Stimulated activated CD4-positive, alpha-beta T cell treated with anti-CD3 and anti-CD28 coated beads, TNF-alpha, amount 100 ng/mL, for 1 hour (primary cell): ENCODE data around the gene OIT3.

Source experiments
- DNase-seq, 3 donors: peaks; one replicate each; pipeline ENCODE4 v3.0.0-alpha.2; 2020; ENCODE audit warnings: low read depth in 3 of 3, low spot score in 1 of 3

The OIT3 gene

DNA sequence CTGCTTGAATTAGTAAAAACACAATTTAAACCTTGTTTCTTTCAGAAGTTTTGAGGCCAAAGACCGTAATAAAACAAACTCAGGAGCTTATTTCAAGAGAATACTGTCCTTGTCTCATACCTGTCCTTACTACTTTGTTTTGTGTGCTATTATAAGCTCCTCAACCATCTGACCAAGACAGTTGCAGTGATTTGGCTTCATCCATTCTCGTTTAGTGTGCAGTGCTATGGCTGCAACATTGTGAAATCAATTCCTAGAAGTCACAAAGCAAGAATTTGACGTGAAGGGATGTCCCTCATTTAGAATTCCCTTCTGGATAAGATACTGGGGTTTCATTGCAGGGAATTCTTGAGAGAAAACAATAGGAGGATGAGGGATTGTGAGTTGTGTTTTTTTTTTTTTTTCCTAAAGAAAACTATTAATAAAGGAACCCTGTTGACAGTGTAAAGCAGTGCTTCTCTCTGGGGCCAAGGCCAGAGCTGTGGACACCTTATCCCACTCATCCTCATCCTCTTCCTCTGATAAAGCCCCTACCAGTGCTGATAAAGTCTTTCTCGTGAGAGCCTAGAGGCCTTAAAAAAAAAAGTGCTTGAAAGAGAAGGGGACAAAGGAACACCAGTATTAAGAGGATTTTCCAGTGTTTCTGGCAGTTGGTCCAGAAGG lies at the start of gene OIT3:
Gene OIT3, plus strand, starts transcription at position 604 of the 663 bp plus-strand sequence. CDS start 60 bp downstream, outside the sequence.
- DNase-seq: no peak

DNA sequence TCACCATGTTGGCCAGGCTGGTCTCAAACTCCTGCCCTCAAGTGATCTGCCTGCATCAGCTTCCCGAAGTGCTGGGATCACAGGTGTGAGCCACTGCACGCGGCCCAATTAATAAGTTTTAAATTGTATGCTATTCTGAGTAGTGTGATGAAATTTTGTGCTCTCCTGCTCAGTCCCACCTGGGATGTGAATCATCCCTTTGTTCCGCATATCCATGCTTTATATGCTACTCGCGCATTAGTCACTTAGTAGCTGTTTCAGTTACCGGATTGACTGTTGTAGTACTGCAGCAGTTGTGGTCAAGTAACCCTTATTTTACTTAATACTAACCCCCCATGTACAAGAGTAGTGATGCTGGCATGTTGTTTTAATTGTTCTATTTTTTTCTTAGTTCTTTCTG lies 47.3 kb upstream of the OIT3 start:
- DNase-seq: no peak

DNA sequence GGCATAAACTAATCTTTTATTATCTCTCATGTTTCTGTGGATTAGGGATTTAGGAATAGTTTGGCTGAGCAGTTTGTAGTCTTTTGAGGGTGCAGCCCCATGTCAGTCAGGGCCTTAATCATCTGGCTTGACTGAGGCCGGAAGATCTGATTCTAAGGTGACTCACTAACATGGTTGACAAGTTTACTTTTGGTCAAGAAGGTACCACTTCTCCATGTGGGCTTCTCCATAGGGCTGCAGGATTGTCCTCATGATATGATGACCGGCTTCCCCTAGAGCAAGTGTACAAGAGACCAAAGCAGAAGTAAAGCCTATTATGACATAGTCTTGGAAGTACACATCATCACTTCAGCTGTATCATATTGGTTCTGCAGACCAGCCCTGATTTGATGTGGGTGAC lies 45.9 kb upstream of the OIT3 start:
- no peak for DNase-seq

DNA sequence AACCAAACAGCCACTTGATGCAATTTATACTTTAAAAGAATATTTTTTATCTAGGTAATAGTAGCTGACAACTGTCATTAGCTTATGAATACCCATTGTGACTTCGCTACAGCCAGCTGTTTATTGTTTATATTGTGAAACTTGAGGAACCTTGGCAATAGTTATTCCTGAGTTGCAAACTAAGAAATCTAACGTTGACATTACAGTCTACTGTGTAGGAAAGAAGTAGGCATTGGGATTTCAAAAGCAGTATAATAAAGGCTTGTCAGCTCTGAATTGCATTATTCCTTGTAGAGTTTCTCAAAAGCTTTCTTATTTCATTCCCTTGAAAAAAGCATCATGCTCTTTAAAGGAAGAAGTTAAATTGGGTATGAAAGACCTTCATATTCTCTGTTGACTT lies 42.7 kb upstream of the OIT3 start:
- no peak for DNase-seq

DNA sequence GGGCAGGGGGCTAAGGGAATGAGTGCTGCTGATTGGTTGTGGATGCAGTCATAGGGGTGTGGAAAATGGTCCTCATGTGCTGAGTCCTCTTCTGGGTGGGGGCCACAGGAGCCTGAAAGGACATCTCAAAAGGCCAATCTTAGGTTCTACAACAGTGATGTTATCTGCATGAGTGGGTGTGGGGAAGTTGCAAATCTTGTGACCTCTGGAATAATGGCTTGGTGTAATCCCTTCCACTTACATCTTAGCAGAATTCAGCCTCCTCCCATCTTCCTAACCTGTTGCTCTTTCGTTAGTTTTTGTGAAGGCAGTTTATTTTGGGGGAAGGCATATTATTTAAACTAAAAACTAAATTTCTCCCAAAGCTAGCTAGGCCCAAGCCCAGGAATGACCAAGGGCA lies 42.0 kb upstream of the OIT3 start:
- DNase-seq: no peak

DNA sequence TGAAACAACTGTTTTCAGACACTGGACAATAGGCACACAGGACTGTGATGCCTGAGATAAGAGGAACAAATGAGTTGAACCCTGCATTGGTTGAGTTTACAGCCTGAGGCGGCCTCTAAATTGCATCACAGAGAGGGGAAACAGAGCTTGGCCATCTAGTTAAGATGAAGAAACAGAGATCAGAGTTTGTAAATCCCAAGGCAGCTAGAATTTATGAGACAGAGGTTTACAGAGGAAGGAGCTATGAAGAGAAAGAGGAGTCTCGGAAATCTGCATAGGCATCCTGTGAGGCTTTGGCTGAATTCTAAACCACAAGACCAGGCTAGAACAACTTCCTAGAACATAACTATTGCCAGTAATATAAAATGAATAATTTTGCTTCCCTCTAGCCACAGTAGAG lies 41.0 kb upstream of the OIT3 start:
- no peak for DNase-seq

DNA sequence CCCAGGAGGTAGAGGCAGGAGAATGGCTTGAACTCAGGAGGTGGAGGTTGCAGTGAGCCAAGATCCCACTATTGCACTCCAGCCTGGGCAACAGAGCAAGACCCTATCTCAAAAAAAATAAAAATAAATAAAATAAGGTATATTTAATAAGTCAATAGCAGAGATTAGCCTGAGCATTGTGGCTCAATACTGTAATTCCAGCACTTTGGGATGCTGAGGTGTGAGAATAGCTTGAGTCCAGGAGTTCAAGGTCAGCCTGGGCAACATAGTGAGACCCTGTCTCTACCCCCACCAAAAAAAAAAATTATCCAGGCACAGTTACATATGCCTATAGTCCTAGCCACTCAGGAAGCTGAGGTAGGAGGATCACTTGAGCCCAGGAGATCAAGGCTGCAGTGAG lies 38.4 kb upstream of the OIT3 start:
- no peak for DNase-seq

DNA sequence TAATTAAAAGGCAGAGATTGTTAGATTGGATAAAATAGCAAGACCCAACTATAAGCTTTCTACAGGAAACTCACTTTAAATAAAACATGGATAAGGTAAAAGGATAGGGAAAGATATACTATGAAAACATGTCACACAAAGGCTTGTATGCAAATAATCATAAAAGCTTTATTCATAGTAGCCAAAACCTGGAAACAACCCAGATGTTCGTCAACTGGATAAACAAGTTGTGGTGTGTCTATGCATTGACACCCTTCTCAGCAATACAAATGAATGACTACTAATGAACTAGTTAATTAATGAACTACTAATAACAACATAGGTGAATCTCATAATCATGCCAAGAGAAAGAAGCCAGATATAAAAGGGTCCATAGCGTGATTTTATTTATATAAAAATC lies 37.7 kb upstream of the OIT3 start:
- DNase-seq: no peak

DNA sequence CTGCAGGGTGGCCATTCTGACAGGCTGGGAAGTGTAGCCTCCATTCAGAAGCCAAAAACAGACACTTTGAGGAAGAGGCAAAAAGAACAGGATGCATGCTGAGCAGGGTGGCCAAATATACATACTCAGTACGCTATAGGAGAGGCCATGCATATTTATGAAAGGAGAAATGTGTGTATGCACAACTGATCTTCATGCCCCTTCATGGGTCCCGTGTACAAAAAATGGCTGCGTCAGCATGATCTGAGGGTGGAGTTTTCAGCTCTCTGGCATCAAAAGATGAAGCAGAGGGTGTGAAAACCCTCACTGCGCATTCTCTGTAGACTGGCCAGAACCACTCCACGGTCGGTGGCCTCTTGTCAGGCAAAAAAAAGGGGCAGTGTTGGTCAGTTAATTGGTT lies 35.5 kb upstream of the OIT3 start:
- DNase-seq: no peak

DNA sequence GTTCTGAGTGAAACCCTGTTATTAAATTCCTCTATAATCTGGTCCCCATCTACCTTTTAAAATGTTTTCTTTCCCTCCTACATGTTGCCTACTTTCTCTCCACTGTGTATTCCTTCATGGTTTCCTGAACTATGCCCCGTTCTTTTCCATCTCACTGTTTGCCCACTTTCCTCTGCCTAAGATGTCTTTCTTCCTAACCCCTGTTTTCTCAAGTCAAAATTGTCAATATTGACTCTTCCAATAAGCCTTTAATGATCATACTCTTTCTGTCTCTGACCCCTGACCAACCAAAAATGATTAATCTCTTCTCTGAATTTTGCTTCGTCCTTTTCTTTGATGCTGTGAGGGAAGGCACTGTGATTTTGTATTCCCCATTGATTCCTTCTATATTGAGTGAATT lies 30.6 kb upstream of the OIT3 start:
- no peak for DNase-seq

DNA sequence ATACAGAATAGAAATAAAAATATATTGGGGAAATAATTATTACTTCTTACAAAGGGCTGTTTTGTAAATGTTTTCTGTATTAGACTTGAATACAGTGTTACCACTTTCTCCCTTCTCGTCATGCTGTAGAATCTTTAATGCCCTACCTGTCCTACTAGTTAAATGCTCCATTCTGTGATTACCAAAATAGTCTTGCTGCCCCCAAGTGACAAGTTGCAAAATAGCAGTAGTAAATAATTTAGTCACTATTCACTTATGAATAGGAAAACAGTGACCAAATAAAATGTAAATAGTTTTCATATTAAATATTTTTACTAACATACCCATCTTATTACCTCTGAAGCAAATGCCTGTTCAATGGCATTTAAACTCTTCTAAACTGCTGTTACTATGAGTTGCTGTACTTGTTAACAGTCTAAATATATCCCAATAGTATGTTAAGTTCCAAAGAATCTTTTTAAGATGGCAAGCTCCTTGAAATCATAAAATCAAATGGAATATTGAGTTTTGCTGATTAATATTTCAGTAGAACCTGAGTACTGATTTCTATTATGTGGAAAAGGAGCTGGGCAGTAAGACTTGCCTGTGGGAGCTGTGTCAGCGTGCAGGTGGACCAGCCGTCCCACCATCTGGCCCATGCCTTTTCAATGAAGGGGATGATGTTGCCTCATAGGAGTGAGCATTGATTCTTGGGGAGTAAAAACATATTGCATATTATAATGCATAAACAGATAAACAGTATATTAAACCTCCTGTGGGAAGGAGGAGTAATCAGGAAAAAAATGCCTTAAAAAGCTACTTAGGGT lies 18.1 kb upstream of the OIT3 start:
- no peak for DNase-seq

DNA sequence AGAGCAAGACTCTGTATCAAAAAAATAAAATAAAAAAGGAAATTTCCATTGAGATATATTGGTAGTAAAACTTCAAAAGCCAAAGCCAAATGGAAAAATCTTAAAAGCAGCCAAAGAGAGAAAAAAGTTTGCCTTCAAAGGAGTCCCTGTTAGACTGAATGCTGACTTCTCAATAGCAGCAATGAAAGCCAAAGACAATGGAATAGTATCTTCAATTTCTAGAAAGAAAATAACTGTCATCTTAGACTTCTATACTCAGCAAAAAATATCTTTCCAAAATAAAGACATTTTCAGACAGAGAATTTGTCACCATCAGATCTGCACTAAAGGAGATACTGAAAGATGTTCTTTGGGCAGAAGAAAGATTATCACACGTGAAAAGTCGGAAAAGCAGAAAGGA lies 14.3 kb upstream of the OIT3 start:
- no peak for DNase-seq

DNA sequence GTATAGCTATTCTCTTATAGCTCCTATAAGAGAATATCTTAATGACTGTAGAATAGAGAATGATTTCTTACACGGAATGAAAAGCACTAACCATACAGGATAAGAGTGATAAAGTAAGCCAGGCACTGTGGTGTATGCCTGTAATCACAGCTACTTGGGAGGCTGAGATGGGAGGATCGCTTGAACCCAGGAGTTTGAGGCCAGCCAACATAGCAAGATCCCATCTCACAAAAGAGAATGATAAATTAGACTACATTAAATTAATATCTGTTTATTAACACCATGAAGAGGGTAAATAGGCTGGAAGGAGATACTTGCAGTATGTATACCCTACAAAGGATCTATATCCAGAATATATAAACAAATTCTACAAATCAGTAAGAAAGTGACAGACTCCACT lies 12.2 kb upstream of the OIT3 start:
- DNase-seq: no peak

DNA sequence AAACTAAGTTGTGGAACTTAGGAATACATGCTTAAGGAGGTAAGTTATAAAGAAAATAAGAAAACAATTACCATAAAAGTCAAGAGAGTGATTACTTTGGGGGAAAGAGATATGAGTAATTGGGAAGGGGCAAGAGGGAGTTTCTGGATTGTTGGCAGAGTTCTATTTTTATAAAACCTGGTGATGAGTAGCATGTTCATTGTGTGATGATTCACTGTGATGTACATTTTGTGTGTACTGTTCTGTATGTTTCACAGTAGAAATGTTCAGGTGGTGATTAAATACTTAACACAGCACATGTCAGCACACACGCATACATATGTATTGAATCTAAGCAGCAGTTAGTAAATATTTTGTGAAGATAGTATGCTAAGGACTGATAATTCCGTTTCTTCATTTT lies 9.7 kb upstream of the OIT3 start:
- DNase-seq: no peak

DNA sequence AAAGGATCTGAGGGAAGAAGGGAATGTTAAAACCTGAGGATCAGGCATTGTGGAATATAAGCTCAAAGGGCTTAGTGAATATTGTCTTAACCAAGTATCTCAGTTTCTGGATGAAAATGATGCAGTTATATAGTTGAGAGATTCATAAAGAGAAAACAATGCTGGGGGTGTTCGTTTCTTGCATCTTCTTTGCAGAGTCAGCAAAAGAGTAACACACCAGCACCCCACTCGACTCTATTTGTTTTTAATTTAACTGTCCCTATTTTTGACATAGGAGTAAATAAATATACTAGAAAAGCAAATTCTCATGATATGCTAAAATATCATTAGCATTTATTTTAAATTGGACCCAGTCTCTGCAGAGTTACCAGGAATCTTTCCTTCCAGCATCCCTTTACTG lies 7.6 kb upstream of the OIT3 start:
- no peak for DNase-seq

DNA sequence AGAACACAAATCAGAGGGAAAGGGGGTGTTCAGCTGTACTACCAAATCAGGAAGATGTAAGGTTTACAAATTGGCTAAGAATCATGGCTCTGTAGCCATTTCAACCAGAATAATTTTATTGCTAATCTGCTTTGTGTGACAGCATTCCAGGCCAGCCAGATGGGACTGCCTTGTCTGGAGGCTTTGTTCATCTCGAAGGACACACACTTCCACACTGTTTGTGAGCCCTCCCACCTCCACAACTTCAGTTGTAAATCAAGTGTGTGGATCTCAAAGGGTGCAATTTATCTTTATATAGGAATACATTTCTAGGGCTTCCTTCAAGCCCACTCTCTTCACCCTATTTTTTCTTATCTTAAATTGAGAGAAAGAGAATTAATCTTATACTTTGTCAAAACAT lies 6.9 kb upstream of the OIT3 start:
- no peak for DNase-seq

DNA sequence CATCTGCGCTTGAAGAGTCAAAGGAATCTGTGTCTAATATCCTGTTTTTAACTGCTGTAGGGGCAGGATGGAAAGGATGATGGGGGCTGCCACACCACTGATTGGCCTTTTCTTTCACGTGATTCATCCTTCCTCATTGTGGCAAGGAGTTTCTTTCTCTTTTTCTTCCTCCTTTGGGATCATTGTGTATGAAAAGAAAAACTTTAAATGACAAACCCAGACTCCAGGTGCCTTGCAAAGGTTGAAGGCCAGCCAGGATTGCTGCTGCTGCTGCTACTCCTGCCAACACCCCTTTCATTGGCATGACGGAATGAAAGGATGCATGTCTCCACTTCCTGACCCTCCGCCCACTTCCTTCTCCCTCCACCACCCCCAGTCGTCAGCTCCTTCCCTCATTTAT lies 6.5 kb upstream of the OIT3 start:
- DNase-seq: no peak

DNA sequence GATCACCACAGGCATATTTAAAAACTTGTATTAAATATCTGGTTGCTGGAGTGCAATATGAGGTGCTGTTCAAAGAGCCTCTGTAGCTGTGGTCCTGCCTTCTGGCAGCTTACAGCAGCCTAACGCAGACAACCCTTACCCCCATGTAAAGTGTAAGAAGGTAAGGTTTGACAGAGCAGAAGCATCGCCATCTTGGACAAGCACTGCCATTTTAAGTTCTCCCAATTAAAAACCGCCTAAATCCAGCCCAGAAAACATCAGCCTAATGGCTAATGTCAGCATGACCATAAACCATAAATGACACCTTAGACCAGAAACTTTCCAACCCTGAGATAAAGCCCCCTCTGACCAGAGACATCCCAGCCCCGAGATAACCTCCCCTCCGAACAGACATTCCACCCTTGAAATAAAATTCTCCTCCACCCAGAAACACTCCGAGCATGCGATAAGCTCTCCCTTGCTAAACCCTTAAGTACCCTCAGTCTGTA lies 5.3 kb upstream of the OIT3 start:
- DNase-seq: no peak

DNA sequence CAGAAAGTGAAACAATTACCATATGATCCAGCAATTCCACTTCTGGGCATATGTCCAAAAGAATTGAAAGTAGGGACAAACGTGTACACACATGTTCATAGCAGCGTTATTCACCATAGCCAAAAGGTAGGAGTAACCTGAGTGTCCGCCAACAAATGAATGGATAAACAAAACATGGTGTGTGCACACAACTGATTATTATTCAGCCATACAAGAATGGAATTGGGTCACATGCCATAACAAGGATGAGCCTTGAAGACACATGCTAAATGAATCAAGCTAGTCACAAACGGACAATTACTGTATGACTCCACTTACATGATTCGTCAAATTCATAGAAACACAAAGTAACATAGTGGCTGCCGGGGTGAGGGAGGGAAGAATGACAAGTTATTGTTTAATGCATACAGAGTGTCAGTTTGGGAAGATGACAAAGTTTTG lies 4.1 kb upstream of the OIT3 start:
- no peak for DNase-seq

DNA sequence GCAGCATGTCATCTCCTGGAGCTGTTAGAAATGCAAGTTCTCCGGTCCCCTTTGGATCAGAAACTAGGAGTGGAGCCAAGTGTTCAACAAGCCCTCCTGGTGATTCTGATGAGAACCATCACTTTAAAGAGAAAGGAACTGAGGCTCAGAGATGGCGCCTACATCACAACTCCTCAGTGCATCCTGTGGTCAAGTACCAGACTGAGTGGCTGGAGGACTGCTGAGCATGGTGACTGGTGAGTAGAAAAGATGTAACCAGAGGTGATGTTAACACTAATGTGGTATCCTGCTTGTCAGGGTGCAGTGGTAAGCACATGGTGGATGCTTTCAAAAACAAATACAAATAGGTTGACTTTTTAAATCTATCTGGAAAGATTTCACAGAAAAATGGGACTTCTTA lies 3.5 kb upstream of the OIT3 start:
- DNase-seq: no peak

DNA sequence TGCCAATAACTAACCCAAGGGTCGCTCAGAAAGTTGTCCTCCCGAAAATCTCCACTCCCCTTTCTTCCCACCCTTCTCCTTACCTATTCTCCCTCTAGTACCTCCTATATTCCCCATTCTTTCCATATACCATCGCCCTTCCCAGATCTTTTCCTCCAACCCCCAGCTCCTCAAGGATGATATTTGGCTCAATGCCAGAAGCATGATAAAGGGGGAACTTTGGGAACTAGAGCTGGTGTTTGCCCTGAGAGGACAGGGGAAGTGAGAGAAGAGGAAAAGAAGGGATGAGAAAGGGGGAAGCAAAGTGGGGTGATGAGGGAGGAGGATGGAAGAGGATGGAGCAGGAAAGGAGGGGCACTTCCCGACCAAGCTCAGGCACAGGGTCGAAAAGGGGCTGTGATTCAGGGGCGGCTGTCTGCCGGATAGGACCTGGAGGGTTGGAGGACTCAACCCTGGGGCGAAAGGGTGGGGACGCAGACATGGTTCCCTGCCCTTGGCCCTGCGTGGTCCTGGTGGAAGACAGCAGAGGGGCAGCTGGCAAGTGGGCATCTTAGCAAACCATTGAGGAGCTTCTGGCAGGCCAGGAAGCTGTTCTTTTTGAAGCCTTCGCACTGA lies 1.8 kb downstream of the OIT3 start:
- no peak for DNase-seq

DNA sequence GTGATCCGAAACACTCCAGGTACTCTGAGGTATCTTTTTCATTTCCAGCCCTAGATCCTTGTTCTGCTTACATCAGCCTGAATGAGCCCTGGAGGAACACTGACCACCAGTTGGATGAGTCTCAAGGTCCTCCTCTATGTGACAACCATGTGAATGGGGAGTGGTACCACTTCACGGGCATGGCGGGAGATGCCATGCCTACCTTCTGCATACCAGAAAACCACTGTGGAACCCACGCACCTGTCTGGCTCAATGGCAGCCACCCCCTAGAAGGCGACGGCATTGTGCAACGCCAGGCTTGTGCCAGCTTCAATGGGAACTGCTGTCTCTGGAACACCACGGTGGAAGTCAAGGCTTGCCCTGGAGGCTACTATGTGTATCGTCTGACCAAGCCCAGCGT lies 5.1 kb downstream of the OIT3 start:
- no peak for DNase-seq
